A549 (cell line): ENCODE results near the gene PDE3A. TPM values are rescaled to one million over a fixed set of nuclear protein-coding genes. Genes with fewer than 3 reads are reported as not detected.
"Not testable (repeated sequence)": the region's sequence is repeated elsewhere in the genome, so short reads cannot be mapped to it uniquely, and the experiment has no call there.

Experiments
- ATAC-seq, 2 experiments: fragments of 200-7000 bp in 1 of 2; fragments of >200 bp in 1 of 2; cut with Nextera tagmentation in 1 of 2; cut with Tn5 transposase in 1 of 2; 3 replicates each; pipeline versions ENCODE4 v1.8.0 to v1.9.1; 2018 to 2020; ENCODE audit warnings: mild to moderate bottlenecking in 1 of 2, moderate library complexity in 1 of 2
- CTCF ChIA-PET: fragments of 300-600 bp; sonication (Branson Sonifier 250); formaldehyde crosslinking; extraction: SDS; loops from one replicate; lab custom pipeline; 2021; ENCODE audit warnings: antibody characterized with exemption, inconsistent platforms; lab: Yijun Ruan, JAX
- POLR2A ChIA-PET: fragments of 350-600 bp; formaldehyde crosslinking; extraction: SDS; loops from one replicate; lab custom pipeline; 2021; ENCODE audit warnings: antibody characterized with exemption, inconsistent platforms; lab: Yijun Ruan, JAX
- DNase-seq, 2 experiments: peaks; one replicate each; pipeline versions ENCODE4 v3.0.0 to v3.0.0-alpha.2; 2011 to 2016; ENCODE audit warnings: low read depth in 1 of 2, low spot score in 1 of 2
- FAIRE-seq: peaks from 2 replicates; lab custom pipeline; 2011; peaks lifted over from hg19 to GRCh38; lab: Jason Lieb, UNC
- H3K27ac ChIP-seq, 2 experiments: fragments of >200 bp; sonication (Bioruptor Twin); formaldehyde crosslinking; 3 replicates each; pipeline ENCODE4 v1.5.1; 2016 to 2017
- H3K4me1 ChIP-seq: fragments of >200 bp; sonication (Bioruptor Twin); formaldehyde crosslinking; 3 replicates; pipeline ENCODE4 v1.6.1; 2016
- H3K4me2 ChIP-seq: fragments of >200 bp; sonication (Bioruptor Twin); formaldehyde crosslinking; 3 replicates; pipeline ENCODE4 v1.6.1; 2016
- H3K4me3 ChIP-seq: fragments of >200 bp; sonication (Bioruptor Twin); formaldehyde crosslinking; 3 replicates; pipeline ENCODE4 v1.5.1; 2016
- H3K9me3 ChIP-seq: fragments of >200 bp; sonication (Bioruptor Twin); formaldehyde crosslinking; 3 replicates; pipeline ENCODE4 v1.6.1; 2016
- CBX8 ChIP-seq: fragments of 200-600 bp; sonication (generic); IDR thresholded peaks from 2 replicates; pipeline ENCODE4 v1.6.1; 2016
- CHD4 ChIP-seq: fragments of 200-600 bp; sonication (generic); IDR thresholded peaks from 2 replicates; pipeline ENCODE4 v1.6.1; 2016; ENCODE audit warnings: antibody characterized with exemption, mild to moderate bottlenecking, borderline replicate concordance
- EHMT2 ChIP-seq: fragments of 200-600 bp; sonication (generic); IDR thresholded peaks from 2 replicates; pipeline ENCODE4 v1.6.1; 2016; ENCODE audit warnings: antibody characterized with exemption, low read depth, mild to moderate bottlenecking, moderate library complexity
- FOSB ChIP-seq: fragments of 250-450 bp; sonication (Bioruptor Pico); IDR thresholded peaks from 2 replicates; pipeline ENCODE4 v1.5.0; 2020; ENCODE audit warnings: mild to moderate bottlenecking, moderate library complexity
- FOSL2 ChIP-seq, 2 experiments: fragments of 450-650 bp in 1 of 2; fragments of >200 bp in 1 of 2; sonication (Bioruptor Twin) in 1 of 2; formaldehyde crosslinking; IDR thresholded peaks; 2 replicates each; pipeline versions ENCODE4 v1.5.0 to v1.6.1; 2016 to 2020; ENCODE audit warnings: mild to moderate bottlenecking in 1 of 2, moderate library complexity in 1 of 2
- GATA3 ChIP-seq: IDR thresholded peaks from 2 replicates; pipeline ENCODE4 v1.6.1; 2012; ENCODE audit warnings: borderline replicate concordance
- HES2 ChIP-seq: fragments of >200 bp; sonication (Bioruptor Twin); formaldehyde crosslinking; IDR thresholded peaks from 2 replicates; pipeline ENCODE4 v1.6.1; 2016
- HOXA7 ChIP-seq: fragments of 250-450 bp; sonication (Bioruptor Pico); IDR thresholded peaks from 2 replicates; pipeline ENCODE4 v1.5.0; 2020; ENCODE audit warnings: mild to moderate bottlenecking, moderate library complexity
- HOXB5 ChIP-seq: fragments of 250-450 bp; sonication (Bioruptor Pico); IDR thresholded peaks from 2 replicates; pipeline ENCODE4 v1.5.0; 2020; ENCODE audit warnings: mild to moderate bottlenecking, moderate library complexity
- JUN ChIP-seq, 2 experiments: fragments of >200 bp; sonication (Bioruptor Twin); formaldehyde crosslinking; IDR thresholded peaks; 2 replicates in 1 of 2; 3 replicates in 1 of 2; pipeline ENCODE4 v1.6.1; 2016 to 2017
- MAFK ChIP-seq: fragments of 450-650 bp; IDR thresholded peaks from 2 replicates; pipeline ENCODE4 v1.6.1; 2014; ENCODE audit not compliant: partially characterized antibody
- MAX ChIP-seq: IDR thresholded peaks from 2 replicates; pipeline ENCODE4 v1.6.1; 2012
- NFE2L2 ChIP-seq: fragments of 150-350 bp; conservative IDR thresholded peaks from 2 replicates; pipeline ENCODE4 v1.6.1; 2014; ENCODE audit warnings: low read length
- POLR2AphosphoS2 ChIP-seq: conservative IDR thresholded peaks from 2 replicates; pipeline ENCODE4 v1.6.1; 2012; ENCODE audit warnings: low read length, improper control_type of control experiment, inconsistent platforms
- RAD21 ChIP-seq, 2 experiments: fragments of >200 bp in 1 of 2; sonication (Bioruptor Twin) in 1 of 2; formaldehyde crosslinking in 1 of 2; IDR thresholded peaks in 1 of 2; conservative IDR thresholded peaks in 1 of 2; 2 replicates in 1 of 2; 3 replicates in 1 of 2; pipeline ENCODE4 v1.6.1; 2012 to 2018; ENCODE audit warnings: inconsistent platforms in 1 of 2
- REST ChIP-seq: fragments of 200-600 bp; sonication (generic); IDR thresholded peaks from 2 replicates; pipeline ENCODE4 v1.6.1; 2016; ENCODE audit warnings: antibody characterized with exemption, mild to moderate bottlenecking, moderate library complexity
- SMC3 ChIP-seq: fragments of >200 bp; sonication (Bioruptor Twin); formaldehyde crosslinking; IDR thresholded peaks from 3 replicates; pipeline ENCODE4 v1.6.1; 2018; ENCODE audit warnings: inconsistent platforms
- SREBF2 ChIP-seq: fragments of 450-650 bp; IDR thresholded peaks from 2 replicates; pipeline ENCODE4 v1.6.1; 2014; ENCODE audit warnings: mild to moderate bottlenecking, moderate library complexity
- TFCP2L1 ChIP-seq: fragments of 250-450 bp; sonication (Bioruptor Pico); IDR thresholded peaks from 2 replicates; pipeline ENCODE4 v1.5.0; 2021; ENCODE audit warnings: mild to moderate bottlenecking
- ZFP36 ChIP-seq: fragments of 450-650 bp; IDR thresholded peaks from 2 replicates; pipeline ENCODE4 v1.6.1; 2014; ENCODE audit warnings: borderline replicate concordance; ENCODE audit not compliant: partially characterized antibody
- ZNF302 ChIP-seq: fragments of 250-450 bp; sonication (Bioruptor Pico); IDR thresholded peaks from 2 replicates; pipeline ENCODE4 v1.9.0; 2021; ENCODE audit warnings: inconsistent platforms, mild to moderate bottlenecking, moderate library complexity
- WGBS: methylation state at CpG from one replicate; pipeline ENCODE4 v1.1.6; 2017; ENCODE audit errors: missing lambda C conversion rate; 5-methylcytosine and 5-hydroxymethylcytosine counted together
- polyA plus RNA-seq, 4 experiments: library from polyadenylated mRNA; depleted of rRNA in 3 of 4; stranded (reverse); fragments of >200 nt; fragmentation: RNase III in 1 of 4; extraction: RNeasy Plus Mini Kit Qiagen cat#74134 plus additional on column Dnase treatment in 1 of 4; gene quantifications; 2 replicates in 3 of 4; 3 replicates in 1 of 4; pipeline ENCODE4 v1.2.3, GENCODE V29; 2011 to 2017
- TF ChIP-seq, protein P1 (sequence below): fragments of >200 bp; sonication (Bioruptor Twin); formaldehyde crosslinking; IDR thresholded peaks from 3 replicates; pipeline ENCODE4 v1.6.1; 2016

PDE3A gene
- polyA plus RNA-seq, 2 of the 4 experiments (the other 2 are of a cell fraction): 7.6 to 12.7 TPM

- no peak for TF ChIP-seq FOSL2 (IDR thresholded peaks at IDR 0.05)
- TF ChIP-seq FOSL2 (CRISPR knock-in tag; IDR thresholded peaks at IDR 0.05): no peak
- no peak for TF ChIP-seq MAX
These were observed 236.2 kb downstream of the PDE3A start (continued) for GRCh38 chr12:20604408-20605067.

DNA sequence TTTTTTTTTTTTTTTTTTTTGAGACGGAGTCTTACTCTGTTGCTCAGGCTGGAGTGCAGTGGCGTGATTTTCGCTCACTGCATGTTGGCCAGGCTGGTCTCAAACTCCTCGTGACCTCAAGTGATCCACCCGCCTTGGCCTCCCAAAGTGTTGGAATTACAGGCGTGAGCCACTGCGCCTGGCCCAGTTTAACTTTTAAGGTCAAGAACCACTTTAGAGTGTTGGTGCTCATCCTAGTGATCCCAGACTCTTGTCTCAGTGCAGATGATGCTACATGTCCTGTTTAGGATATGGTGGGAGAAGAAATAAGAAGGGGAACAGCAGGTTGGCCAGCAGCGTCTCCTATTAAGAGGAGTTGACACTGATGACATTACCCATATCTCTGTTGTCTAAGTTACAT lies 246.7 kb downstream of the PDE3A start:
- DNase-seq, H3K4me3 ChIP-seq, H3K27ac ChIP-seq, FAIRE-seq, H3K9me3 ChIP-seq, POLR2A ChIA-PET, H3K4me2 ChIP-seq, ATAC-seq: not testable (repeated sequence)
- CTCF ChIA-PET: interaction anchor here (1.0 kb wide), 1 partner anchor 10 kb away, joined by 3 read pairs; no protein-coding TSS in a partner anchor
- WGBS: 93% methylated on average over 8 of the region's 8 CpGs
- peaks cover 15% of the 10 kb centered on the region; the same call in 1 of the 3 replicates for H3K4me1 ChIP-seq

DNA sequence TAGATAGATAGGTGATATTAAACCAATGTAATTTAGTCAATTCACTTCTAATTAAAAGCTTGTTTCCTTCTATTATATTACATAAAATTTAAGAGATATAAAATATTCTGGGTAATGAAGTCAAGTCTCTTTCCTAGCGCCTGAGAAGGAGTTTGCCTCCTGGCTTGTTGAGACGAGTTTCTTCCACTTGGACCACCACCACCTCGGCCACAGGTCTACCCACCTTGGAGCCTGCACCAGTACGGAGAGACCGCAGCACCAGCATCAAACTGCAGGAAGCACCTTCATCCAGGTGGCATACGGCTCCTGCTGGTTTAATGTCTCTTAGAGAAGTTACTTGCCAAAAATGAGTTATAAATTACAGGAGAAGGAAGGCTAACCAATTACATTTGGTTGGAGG lies 247.8 kb downstream of the PDE3A start:
- Histone ChIP-seq H3K4me2 (no peak overlapping the region), H3K4me3 (no peak overlapping the region), H3K9me3 (no peaks in the 10 kb centered on the region), H3K4me1 (peaks cover 15% of the 10 kb centered on the region; the same call in 1 of the 3 replicates), H3K27ac (no peak overlapping the region)
- FAIRE-seq (no peak), DNase-seq (no peak), ATAC-seq (no peak)
- no peak for TF ChIP-seq HOXA7
- TF ChIP-seq EHMT2: no peak
- no peak for TF ChIP-seq CHD4
- TF ChIP-seq RAD21 (conservative IDR thresholded peaks at IDR 0.05 in 1 of 2, IDR thresholded peaks at IDR 0.05 in 1 of 2): no peak
- TF ChIP-seq FOSB (CRISPR knock-in tag): no peak
- TF ChIP-seq ZNF302 (CRISPR knock-in tag): no peak
- no peak for TF ChIP-seq SREBF2
- TF ChIP-seq SMC3: no peak
- TF ChIP-seq TFCP2L1 (CRISPR knock-in tag): no peak
- no peak for TF ChIP-seq REST
- no peak for TF ChIP-seq HES2
- TF ChIP-seq HOXB5 (CRISPR knock-in tag): no peak
- no peak for TF ChIP-seq ZFP36
- no peak for TF ChIP-seq MAFK
- no peak for TF ChIP-seq GATA3
- TF ChIP-seq CBX8: no peak
- no peak for TF ChIP-seq POLR2AphosphoS2
- TF ChIP-seq, protein P1, sequence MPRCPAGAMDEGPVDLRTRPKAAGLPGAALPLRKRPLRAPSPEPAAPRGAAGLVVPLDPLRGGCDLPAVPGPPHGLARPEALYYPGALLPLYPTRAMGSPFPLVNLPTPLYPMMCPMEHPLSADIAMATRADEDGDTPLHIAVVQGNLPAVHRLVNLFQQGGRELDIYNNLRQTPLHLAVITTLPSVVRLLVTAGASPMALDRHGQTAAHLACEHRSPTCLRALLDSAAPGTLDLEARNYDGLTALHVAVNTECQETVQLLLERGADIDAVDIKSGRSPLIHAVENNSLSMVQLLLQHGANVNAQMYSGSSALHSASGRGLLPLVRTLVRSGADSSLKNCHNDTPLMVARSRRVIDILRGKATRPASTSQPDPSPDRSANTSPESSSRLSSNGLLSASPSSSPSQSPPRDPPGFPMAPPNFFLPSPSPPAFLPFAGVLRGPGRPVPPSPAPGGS: no peak
- no peak for TF ChIP-seq NFE2L2
- no peak for TF ChIP-seq JUN (IDR thresholded peaks at IDR 0.05)
- ChIA-PET POLR2A (no interaction called here), CTCF (interaction anchor here (1.0 kb wide), 1 partner anchor 15 kb away, joined by 3 read pairs; no protein-coding TSS in a partner anchor)
- 91% methylated on average over 6 of the region's 6 CpGs for WGBS
